ENCODE measurements around the gene EIF2AK3.
"Not testable (repeated sequence)": the region's sequence is repeated elsewhere in the genome, so short reads cannot be mapped to it uniquely, and the experiment has no call there.

Gene EIF2AK3

DNA sequence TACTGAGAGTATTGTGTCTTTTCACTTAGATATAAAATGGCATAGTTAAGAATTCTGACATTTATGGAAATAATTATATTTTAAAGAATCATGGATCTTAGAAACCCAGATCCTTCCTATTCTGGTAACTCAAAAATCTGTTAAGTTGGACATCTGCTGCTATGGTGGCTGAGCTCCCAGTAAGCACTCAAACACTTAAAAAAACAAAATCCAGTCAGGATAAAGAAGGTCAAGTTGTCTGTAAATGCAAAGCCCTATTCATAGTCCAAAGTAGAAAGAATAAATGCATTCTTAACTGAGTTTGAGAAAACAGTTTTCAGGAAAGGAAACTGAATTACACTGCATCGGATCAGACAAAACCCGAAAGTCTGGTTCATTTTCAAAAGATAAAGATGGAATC is 35.6 kb downstream of the EIF2AK3 start:
- no peak for DNase-seq

DNA sequence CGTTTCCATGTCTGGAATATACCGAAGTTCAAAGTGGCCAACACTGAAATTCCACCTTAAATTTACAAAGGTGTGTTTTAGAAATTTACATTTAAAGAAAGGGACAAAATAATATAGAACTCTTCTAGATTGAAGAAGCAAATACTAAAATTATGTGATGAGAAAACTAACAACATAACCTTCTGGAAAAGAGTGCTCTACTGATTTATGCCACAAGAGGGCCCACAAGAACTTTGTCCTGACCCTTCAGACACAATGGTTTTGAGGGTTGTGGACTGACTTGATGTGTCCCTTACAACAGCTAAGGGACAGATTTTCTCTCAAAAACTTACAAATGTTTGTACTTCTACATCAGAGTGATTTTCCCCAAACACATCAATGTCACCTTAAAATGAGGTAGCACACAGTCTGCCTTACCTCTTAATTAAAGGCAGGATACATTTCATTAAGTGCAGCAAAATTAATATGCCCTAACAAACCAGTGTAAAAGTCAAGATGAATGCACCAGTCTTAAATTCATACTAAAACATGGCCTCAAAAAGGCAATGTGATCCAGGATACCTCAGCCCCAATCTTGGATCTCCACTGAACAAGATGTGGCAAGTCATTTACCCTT is 36.2 kb downstream of the EIF2AK3 start:
- DNase-seq, result peak; percentile 58

DNA sequence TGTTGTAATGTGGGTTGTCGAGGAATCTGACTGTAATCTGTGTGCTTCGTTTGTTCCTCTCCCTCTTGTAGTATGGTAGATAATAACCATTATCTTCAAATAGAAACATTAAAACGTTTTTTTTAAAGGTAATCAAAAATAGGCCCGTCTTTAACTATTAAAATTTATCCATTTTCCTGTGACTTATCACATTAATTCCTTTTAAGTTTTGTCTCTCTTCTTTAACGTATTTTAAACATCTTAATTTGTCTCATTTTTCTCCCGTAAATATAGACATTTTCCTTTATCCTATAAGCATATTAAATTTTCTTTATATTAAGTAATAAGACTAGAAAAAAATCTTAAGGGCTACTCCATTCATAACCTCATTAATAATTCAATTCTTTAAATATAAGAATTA is 41.3 kb downstream of the EIF2AK3 start:
- no peak for DNase-seq

DNA sequence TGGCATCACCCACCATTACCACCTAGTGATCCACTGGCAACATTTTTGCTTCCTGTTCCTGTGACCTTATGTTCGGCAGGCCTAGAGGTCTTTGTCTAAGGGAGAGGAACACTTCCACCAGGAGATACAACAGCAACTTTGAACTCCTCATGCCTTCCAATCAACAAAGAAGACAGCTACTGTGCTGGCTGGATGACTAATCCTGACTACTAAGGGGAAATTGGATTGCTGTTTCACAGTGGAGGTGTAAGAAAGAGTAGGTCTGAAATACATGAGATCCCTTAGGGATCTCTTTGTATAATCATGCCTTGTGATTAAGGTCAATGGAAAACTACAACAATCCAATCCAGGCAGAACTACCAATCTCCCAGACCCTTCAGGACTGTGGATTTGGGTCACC is 45.2 kb downstream of the EIF2AK3 start:
- DNase-seq, result no peak

DNA sequence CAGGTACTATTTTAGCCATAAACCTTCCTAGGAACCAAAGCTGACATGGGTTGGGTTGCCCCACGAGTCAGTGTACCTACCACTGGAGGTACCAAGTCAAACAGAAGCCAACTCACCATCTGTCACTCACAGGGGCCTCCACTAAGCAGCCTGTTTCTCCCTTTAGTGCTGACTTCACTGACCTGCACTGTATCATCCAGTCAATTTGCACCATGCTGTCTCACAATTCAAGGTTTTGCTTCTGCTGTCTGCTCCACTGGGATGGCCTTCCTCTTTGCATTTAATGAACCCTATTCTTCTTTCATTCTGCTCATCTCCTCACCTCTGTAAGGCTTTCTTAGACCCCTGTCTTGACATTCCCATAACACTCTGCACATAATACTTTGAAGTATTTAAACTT is 47.2 kb downstream of the EIF2AK3 start:
- no peak for DNase-seq

DNA sequence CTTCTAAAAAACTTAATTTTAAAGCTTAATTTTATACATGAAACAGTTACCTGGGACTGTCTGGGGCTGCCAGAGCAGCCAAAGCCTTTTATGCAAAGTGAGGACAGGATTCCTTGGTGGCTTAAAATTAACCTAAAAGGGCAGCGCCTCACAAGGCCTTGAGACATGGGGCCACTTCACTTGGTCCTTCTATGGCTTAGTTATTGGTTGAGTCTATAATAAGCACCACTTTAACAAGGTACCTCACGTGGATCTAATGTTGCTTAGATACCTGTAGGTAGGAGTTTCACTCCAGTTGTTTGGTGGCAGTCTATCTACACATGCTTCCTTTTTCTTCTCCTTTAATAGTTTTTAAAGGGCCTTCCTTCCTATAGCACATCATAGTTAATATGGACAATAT is 51.6 kb downstream of the EIF2AK3 start:
- no peak for DNase-seq

DNA sequence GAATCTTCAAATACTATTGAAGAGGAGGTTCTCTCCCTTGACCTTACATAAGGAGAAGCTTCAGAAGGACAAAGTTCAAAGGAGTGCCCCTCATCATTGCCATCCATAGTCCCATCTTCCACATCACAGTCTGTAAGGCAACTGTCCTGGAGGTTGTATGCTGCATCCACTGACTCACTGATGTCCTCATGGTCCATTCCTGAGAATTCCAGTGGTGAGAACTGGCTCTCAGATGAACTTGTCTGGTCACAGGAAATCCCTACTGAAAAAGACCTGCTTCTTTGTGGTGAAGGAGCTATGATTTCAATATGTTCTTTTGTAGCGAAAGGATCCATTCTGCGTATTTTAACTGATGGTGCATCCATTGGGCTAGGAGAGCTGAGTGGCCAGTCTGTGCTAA is 52.2 kb downstream of the EIF2AK3 start:
- DNase-seq, result no peak

DNA sequence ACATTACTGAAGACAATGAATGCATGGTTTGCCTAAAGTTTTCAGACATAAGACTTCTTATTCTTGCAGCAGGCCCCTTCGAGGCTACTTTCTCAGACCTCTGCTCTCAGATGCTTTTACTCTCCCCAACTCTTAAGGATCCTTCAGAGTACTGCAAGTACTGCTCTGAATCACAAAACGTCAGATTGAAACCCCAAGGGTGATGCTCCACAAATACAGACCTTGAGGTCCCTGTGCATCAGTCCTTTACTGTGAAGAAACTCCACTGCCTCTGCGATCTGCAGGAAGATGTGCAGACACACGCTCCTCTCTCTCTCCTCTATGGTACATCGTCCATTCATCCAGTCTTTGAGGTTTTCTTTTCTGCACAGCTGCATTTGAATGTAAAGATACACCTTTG is 52.8 kb downstream of the EIF2AK3 start:
- DNase-seq, result no peak

DNA sequence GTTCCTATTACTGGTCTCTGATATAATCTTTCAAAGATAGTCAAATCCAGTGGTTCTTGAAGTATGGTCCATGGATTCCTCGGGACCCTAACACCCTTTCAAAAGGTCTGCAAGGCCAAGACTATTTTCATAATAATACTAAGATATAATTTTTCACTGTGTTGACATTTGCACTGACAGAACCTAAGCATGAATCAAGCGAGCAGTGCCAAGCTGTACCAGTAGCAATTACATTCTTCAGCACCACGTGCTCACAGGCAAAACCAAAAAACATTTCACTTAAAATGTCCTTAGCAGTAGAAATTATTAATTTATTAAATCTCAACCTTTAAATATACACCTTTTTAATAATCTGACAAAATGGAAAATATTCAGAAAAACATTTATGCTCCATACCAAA is 59.1 kb downstream of the EIF2AK3 start:
- DNase-seq, result no peak

DNA sequence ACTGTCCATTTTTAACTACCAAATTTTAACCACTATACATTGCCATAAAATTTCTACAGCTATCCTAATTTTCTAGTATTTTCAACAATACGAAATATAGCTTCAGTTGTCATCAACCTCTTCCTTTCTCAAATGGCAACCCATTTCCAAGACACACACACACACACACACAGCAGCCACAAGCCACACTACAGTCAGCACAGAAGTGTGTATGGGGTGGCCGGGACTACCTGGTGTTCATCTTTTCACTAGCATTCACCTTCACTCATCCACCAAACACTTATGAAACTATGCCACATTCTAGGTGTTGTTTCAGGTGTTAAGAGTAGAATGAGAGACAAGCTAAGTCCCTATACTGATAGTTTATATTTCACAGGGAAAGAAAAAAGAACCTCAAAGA is 62.9 kb downstream of the EIF2AK3 start:
- no peak for DNase-seq

DNA sequence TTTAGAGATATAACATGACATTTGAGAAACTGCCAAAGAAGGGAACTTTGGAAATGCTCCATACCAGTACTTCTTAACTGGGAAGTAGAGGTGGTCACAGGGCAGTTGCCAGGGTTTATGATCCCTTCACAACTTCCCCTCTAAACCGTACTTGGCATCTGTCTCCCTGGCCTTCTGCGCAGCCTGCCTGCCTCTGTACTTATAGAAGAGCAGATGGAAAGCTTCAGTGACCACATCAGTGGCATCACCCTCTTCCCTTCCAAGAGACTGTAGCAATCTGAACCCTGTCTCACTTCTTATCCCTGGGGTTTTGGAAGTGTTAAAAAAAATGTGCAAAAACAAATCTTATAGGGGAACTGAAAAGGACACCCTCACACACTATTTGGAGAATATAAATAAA is 64.1 kb downstream of the EIF2AK3 start:
- no peak for DNase-seq

DNA sequence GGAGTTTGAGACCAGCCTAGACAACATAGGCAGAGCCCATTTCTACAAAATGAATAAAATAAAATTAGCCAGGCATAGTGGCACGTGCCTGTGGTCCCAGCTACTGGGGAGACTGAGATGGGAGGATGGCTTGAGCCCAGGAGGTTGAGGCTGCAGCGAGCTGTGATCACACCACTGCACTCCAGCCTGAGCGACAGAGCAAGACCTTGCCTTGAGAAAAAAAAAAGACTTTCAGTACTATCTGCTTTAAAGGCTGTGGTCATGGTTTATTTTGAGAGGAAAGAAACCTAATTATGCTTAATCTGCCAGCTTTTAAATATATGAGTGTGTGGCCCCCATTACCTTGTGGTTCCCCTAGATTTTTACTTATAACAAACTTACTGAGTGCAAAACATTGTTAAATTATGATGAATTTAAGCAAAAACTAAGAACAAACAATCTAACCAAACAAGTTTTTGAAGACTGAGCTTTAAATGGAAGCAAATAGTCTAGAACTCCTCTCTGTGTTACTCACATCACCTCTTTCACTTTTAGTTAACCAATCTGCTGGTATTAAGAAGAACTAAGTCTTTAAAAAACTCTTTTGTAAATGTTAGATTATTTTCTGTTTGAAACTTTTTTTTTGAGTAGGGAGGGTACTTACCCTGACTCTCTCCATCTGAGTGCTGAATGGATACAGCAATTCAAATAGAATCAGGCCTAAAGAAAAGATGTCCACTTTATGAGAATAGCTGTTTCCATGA is 65.4 kb downstream of the EIF2AK3 start:
- no peak for DNase-seq

DNA sequence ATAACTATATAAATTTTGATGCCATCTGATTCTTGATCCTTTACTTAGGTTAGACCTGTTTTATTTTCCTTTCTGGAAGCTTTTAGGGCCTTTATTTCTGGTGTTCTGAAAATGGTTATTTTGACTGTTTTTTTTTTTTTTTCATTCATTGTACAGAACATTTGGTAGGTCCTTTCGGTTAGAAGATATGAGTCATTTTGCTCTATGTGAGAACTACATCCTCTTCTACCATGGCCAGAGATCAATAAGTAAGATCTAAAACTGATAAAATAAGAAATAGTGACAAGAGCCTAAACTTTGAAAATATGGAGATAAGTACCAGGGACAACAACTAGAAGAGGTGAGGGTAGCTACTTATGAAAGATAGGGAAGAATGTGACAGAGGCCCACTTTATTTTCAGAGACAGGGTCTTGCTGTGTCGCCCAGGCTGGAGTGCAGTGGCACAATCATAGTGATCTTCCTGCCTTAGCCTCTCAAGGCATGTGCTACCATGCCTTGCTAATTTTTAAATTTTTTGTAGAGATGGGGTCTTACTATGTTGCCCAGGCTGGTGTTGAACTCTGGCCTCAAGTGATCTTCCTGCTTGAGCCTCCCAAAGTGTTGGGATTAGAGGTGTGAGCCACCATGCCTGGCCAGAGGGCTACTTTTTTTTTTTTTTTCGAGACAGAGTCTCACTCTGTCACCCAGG is 66.5 kb downstream of the EIF2AK3 start:
- no peak for DNase-seq

DNA sequence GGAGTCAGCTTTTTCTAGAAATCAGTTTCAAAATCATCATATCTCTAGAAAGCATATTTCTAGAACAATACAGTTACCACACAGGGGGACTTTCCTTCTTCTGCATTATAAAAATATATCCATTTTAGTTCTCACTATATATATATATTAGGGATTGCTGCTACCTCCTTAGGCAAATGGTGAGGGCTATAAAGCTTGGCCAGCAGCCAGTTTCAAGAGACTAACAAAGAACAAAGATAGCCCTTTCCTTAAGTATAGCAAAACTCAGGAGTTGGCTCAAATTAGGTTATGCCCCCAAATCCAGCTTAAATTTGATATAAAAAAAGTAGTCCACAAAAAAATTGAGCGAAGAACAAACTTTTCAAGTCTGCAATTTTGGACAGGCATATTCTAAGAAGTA is 70.0 kb downstream of the EIF2AK3 start:
- no peak for DNase-seq

DNA sequence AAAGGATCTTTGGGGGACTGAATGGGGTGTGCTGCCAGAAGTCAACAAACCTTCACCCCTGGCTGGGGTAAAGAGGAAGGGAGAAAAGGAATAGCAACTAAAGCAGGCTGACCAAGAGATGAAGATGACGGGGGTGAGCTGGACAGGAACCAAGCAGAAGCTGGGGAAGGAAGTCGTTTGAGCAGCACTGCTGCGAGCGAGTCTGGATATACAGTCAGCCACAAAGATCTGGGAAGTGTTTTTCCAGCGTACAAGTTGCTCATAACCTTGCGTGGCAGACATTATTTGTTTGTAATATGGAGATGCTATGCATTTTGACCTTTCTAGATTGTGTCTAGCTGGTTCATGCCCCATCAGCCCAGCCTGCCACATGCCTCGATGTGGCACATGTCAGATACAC is 71.2 kb downstream of the EIF2AK3 start:
- DNase-seq, result no peak

DNA sequence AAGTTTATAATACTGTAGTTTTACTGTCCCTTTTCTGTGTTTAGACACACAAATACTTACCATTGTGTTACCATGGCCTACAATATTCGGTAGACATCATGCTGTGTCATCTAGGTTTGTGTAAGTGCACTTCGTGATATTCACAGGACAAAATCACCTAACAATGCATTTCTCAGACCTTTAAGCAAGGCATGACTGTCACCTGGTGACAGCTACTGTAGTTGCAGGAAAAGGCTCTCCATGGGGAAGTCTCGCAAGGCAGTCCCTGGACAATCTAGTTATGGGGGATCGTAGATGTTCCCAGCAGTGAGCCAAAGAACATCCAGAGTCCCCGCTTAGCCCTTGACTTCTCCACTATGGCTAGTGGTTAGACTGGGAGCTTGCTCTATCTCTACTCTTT is 73.1 kb downstream of the EIF2AK3 start:
- no peak for DNase-seq

DNA sequence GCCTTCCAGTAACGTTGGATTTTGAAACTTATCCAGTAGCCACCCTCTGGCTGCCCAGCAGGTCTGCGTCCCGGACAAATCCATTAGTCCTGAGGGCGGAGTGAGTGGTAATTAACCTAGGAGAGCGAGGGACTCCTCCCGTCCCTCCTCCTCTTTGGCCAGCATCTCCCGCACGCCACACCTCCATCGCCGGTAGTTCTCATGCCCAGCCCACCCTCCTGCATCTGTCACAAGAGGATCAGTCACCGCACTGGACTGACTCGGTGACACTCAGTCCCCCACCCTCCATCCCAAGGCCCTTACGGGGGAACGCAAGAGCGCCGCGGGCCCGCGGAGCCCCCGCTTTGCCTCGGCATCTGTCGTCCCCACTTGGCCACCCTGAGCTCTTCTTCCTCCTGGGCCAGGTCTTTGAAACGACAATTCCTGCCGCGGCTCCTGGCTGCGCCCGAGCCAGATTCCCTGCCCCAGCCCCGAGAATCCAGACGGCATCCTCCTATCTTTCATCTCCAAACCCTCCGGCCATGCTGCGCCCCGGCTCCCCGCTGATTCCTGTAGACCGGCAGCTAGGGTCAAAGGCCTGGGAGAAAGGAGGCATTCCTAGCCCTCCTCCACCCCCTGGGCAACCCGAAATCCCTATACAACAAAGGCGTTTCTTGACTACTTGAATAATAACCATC is 77.5 kb downstream of the EIF2AK3 start:
- no peak for DNase-seq

DNA sequence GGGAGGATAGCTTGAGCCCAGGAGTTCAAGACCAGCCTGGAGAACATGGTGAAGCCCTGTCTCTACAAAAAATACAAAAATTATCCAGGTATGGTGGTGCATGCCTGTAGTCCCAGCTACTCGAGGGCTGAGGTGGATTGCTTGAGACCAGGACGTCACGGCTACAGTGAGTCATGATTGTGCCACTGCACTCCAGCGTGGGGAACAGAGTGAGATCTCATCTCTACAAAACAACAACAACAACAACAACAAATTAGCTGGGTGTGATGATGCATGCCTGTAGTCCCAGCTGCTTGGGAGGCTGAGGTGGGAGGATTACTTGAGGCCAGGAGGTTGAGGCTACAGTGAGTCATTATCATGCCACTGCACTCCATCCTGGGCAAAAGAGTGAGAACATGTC is 81.0 kb downstream of the EIF2AK3 start:
- not testable (repeated sequence) for DNase-seq

DNA sequence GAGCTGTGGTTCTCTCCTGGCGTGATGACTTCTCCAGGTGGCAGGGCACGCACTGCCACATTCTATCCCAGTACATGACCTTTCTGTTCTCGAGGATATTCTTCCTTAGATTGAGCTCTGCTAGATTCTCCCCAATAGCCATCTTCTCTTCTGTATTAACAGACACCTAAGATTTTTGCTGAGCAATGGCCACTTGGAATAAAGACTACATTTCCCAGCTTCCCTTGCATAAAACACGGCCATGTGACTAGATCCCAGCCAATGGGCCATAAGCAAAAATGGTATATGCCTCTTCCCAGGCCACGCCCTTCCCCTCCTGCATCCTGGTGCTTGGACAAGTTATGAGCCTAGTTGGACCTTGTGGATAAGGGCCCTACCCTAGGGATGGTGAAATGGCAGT is 82.1 kb downstream of the EIF2AK3 start:
- DNase-seq, result no peak

DNA sequence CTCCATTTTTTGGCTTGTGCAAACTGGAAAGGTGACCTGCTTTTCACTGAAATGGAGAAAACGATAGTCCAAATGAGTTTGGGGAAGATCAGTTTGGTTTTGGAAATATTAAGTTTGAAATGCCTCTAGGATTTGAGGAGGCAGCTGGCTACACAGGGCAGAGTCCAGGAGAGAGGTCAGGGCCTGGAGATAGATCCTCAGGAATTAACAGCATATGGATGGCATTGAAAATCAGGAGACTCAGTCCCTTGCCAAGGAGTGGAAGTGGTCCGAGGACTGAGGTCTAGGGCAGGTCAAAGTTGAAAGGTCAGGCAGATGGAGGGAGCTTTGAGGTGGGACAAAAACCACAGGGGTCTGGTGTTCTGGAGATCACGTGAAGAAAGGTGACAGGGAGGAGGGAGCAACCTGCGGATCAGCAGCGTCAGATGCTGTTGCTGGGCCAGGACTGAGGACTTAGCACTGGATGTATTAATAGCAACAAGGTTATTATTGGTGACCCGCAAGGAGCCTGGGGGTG is 83.7 kb downstream of the EIF2AK3 start:
- DNase-seq, result no peak

DNA sequence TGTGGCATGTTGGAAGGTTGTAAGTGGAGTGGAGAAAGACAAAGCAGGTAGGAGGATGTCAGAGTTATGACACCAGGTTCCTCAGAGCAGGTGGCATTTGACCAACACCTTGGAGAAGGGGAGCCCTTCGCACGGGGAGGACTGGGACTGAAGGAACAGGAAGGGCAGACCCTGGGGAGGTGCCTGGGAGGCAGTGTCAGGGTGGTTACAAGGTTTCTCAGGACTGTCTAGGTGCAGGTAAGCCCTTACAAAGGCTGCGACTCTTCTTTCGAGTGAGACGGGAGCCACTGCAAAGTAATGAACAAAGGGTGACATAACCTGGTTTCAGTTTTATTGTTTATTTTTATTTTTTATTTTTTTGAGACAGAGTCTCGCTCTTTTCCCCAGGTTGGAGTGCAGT is 84.6 kb downstream of the EIF2AK3 start:
- no peak for DNase-seq

DNA sequence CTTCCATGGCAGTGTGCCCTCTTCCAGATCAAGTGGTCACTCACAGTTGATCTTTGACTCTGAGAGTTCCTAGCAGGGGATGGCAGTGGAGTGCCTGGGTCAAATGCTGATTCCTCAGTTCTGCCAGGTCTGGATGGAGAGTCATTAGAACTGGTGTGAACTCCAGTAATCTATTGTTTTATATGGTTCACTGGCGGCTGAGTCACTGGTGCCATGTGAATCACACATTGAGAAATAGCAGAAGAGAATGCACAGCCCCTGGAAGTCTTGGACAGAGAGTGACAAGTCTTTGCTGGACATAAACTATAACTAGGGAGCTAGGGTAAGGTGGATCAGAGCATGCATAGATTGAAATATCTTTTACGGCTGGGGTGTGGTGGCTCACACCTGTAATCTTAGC is 86.9 kb downstream of the EIF2AK3 start:
- DNase-seq, result no peak

DNA sequence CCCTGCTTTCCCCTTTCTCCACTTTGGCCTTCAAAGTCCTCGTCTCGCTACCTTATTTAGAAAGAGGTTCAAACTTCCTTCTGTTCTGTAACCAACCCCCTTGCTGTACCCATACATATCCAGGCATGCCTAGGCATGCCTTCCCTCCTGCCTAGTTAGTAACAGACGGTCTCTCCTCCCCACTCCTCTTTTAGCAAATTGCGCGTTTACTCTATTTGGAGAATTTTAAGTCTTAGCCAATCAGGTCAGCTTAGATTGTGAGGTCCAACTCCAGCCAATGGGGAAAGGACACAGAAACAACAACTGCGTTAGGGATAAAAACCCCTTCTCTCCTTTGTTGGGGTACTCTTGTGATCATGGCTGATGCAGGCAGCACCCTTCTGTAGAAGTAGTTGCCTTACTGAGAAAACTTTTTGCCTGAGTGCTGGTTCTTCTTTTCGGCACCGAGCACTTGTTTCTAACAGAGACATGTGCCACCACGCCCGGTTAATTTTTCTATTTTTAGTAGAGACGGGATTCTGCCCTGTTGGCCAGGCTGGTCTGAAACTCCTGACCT is 88.8 kb downstream of the EIF2AK3 start:
- DNase-seq, result no peak

Measured in stimulated activated CD4-positive, alpha-beta T cell treated with anti-CD3 and anti-CD28 coated beads, Interleukin-4, amount 100 ng/mL, for 24 hours (primary cell).